GM21825 (cell line): Measurements from ENCODE around the gene CYP3A5.
"Not testable (repeated sequence)": the region's sequence is repeated elsewhere in the genome, so short reads cannot be mapped to it uniquely, and the experiment has no call there.

Experiments used
- ATAC-seq: cut with Tn5 transposase; IDR thresholded peaks from one replicate; pipeline ENCODE4 v1.9.1; 2021; ENCODE audit warnings: mild to moderate bottlenecking, moderate library complexity; ENCODE audit not compliant: unreplicated experiment

Gene CYP3A5

DNA sequence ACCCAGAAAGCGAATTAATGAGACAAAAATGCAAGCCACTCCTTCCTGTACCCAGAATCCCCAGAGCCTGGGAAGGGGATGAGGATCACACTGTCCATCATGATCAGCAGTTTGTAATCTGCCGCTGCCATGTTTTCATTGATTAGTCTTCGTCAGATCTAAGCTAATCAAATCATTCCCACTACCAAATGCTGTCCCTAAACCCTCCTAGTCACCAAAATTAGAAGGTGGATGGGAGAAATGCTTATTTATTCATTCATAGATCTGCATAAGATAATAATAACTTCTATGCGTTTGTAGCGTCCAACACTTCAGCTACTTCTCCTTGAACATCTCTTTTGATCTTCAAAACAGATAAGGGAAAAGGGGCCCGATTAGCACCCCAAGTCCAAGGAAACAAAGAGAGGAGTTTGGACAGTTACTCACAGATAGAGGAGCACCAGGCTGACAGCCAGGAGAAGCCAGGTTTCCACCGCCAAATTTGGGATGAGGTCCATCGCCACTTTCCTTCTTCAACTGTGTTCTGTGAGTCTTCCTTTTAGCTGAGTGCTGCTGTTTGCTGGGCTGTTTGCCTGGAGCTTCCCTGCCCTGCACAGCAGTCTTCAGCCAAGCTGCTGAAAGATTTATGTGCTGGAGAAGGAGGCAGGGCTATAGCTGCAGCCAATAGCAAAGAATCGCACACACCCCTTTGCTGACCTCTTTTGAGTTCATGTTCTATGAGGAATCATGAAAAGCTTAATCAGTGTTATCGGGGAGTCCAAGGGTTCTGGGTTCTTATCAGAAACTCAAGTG lies at the start of gene CYP3A5:
CYP3A5 (minus strand) TSS at position 597 of the 792 bp plus-strand sequence; CDS start at position 497, 100 bp downstream.
- ATAC-seq = no peak

DNA sequence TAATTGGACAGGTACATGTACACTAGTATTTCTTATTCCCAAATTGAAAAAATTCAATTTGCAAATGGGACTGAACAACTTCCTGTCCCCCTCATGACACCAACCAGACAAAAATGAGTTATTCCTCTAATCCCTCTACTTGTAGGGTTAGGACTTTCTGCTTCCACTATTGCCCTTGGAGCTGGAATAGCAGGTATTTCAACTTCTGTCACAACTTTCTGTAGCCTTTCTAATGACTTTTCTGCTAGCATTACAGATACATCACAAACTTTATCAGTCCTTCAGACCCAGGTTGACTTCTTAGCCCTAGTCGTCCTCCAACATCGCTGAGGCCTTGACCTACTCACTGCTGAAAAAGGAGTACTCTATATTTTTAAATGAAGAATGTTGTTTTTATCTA lies 48.8 kb upstream of the CYP3A5 start:
- ATAC-seq = no peak

DNA sequence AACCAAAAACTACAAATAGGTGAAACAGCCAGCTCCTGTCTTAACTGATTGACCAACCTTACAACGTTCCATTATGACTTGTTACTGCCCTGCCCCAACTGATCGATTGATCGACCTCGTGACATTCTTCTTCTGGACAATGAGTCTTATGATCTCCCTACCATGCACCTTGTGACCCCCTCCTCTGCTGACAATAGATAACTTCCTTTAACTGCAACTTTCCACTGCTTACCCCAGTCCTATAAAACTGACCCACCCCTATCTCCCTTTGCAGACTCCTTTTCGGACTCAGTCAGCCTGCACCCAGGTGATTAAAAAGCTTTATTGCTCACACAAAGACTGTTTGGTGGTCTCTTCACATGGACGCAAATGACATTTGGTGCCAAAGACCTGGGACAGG lies 43.4 kb upstream of the CYP3A5 start:
- ATAC-seq = not testable (repeated sequence)

DNA sequence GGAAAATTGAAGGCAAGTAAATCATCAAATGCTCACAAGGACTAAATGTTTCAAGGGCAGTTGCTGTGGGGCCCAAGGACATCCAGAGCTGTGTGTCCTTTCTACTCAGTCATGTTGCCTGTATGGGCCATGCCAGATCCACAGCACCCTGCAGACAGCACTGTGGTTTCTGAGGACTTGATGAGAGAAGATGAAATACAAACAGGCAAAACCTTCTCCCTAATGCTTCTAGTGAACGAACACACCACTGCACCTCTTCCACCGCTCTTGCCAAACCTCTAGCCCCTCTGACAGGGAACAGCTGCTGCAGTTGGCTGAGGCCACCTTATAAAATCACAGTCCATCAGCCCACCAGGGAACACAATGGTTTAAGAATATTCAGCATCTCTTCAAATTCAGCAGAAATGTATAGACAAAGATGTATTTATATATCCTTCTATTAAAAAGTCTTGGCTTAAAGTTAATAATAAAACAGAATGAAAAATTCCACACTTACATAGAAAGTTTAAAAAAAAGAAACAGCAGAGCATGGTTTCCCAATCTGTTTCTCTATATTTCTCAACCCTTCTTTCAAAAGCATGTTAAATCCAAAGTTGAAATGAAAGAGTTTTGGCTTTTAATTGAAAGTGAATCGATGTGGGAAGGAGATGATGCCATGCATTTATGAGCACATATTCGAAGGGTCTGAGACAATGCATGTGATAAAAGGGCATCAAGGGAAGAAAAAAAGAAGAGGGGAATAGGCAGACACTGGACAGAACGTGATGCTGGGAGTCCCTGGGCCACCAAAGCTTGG lies 41.2 kb upstream of the CYP3A5 start:
- no peak for ATAC-seq

DNA sequence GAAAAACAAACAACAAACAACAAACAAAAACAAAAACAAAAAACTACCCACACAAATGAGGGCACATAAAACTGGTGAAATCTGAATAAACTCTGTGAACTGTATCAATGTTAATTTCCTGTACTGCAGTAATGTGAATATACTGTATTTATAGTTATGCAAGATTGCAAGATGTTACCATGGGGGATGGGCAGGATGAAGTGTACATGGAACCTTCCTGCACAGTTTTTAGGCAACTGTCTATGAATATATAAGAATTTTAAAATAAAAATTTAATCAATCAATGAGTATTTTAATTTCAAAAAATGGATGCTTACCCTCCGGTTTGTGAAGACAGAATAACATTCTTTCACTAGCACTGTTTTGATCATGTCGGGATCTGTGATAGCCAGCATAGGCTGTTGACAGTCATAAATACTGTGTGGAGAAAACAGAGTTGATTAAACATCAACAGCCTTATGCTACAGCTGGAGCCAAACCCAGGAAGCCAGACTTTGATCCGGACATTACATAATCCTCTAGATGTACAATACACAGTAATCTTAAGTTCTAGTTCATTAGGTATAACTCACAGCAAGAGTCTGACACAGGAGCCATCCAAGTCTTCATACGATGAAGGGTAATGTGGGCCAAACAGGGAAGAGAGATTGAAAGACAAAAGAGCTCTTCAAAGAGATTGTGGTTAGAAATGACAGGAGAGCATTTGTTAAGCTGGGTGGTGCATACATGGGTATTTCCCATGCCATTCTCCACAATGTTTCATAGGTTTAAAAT lies 40.4 kb upstream of the CYP3A5 start:
- ATAC-seq = no peak

DNA sequence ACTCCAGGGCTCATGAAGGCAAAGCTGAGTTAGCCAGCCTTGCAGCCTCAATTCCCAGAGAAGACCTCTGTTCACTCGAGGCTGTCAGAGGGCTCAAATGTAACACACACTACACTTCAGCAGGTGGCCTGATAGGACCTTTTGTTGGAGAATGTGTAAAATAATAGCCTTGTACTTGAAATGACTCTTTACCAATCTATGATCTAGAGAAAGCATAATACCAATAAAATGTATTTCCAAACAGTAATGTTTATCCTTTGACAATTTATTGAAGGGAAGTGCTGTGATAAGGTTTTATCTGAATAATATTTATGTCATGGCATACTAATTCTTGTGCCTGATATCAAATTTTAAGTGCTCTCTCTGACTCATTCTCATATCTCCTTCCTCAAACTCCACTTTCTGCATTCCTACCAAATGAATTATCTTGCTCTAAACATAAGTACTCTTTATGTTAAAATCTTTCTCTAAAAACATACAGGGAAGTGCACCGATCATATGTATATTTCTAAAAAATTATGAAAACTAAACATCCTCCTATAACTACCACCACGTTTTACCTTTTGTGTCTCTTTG lies 34.3 kb upstream of the CYP3A5 start:
- no peak for ATAC-seq

- no peak for ATAC-seq
Measured at GRCh38 chr7:99709838-99710578, 30.2 kb upstream of the CYP3A5 start.

DNA sequence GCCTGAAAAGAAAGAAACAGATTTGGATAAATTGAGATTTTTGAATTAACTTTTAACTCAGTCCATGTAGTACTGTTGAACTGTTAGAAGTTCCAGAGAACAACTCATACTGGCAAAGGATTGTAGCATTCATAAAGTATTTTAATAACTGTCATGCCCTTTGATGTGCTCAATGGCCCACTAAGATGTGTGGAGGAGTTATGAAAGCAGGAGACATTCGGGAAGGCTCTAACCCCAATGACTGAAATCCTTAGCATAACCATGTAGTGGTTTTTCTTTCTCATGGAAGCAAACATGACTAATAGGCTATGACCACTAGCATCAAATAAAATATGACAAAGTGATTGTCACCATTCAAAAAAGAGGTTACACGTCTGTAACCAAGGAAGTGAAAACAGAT lies 29.5 kb upstream of the CYP3A5 start:
- ATAC-seq = no peak

DNA sequence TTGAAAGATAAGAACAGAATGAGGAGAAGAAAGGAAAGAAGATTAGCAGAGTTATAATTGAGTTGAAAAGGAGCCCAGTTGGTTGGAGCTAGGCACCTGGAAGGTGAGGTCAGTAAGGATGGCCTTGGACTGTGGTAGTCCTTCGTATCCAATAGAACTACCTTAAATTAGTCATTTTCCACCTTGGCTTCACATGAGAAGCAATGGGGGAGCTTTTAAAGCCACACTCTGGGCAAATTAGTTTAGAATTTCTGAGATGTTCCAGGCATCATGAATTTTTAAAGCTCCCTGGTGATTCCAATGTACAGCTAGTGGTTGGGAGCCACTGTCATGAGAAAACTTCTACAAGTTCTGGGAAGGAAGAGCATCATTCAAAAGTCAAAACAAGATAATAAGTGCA lies 27.3 kb upstream of the CYP3A5 start:
- no peak for ATAC-seq

DNA sequence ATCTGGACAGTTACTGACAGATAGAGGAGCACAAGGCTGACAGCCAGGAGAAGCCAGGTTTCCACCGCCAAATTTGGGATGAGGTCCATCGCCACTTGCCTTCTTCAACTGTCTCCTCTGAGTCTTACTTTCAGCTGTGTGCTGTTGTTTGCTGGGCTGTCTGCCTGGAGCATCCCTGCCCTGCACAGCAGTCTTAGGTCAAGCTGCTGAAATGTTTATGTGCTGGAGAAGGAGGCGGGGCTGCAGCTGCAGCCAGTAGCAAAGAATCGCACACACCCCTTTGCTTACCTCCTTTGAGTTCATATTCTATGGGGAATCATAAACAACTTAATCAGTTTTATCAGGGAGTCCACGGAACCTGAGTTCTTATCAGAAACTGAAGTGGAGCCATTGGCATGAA lies 20.1 kb upstream of the CYP3A5 start:
- no peak for ATAC-seq

DNA sequence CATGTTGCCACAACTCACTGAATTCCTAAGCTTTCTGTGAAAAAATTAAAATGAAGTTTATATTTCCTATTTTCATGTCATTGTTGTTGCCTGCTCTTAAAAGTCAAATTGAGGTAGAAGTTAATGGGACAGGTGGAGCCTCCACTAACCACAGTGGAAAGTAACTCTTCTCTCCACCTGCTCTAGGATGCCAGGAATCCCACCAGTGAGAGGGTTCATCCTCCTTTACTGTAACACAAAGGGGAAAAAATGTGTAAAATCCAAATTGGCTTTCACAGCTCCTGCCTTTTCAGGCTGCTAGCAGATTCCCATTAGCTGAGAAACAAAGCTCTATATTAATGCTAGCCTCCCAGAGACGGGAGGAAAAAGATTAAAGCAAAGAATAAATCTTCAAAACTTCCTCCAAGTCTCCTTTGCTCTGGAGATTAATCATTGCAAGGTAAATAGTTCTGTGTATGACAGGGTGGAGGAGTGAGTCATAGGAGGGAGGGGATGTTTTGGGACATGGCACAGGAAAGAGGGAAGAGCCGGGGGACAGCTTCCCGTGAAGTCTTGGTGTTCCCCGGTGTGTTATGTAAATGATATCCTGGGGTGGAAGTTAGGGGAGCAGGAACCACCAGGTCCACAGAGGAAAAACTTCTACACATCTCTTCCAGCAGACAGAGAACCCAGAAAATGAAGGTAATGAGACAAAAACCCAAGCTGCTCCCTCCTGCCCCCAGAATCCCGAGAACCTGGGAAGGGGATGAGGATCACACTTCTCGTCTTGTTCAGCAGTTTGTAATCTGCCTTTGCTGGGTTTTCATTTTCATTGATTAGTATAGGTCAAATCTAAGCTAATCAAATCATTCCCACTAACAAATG lies 19.3 kb upstream of the CYP3A5 start:
- ATAC-seq = not testable (repeated sequence)

DNA sequence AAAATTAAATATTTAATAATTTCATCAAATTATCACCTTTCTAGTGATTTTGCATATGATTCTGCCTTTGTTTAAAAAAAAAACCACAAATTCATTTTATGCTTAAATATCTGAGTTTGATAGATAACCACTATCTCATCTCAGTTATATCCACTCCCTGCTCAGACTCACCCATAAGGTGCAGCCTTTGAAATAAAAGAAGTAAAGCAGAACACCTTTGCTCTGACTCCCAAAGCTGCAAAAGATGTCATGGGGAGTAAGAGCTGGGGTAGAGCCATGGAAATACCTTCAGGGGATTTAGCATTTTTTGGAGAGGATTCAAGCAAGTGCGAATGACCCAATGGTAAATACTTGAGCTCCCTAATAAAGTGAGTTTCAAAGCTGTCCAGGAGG lies 15.1 kb upstream of the CYP3A5 start:
- no peak for ATAC-seq

DNA sequence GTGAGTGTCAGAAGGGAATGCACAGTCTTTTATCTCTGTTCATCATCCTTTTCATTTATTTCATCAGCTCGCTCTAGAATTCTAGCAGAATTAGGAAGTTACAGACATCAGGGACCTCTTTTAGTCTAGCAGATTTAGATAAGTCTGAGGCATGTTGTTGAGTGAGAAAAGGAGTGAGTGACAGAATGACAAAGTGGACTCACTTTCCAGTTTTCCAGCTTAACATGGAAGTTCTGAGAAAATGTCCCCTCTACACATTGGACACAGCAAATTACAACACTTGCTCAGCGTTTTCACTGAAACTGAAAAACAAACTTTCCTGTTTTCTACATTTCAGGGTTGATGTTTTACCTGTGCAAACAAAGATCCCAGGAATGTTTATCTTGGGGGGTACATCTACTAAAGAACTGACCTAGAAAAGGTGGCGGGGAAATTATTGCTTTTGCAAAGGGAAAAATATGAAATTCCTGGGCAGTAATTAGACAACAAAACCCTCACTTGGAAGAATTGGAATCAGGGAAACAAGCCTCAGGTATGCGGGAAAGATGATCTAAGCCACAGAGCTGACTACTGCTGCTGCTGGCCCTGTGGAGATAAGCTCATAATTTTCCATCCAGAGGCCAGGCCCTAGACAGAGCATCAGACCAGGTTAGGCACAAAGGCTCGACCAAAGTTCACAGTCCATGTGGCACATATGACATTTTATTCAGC lies 14.6 kb upstream of the CYP3A5 start:
- ATAC-seq = no peak

DNA sequence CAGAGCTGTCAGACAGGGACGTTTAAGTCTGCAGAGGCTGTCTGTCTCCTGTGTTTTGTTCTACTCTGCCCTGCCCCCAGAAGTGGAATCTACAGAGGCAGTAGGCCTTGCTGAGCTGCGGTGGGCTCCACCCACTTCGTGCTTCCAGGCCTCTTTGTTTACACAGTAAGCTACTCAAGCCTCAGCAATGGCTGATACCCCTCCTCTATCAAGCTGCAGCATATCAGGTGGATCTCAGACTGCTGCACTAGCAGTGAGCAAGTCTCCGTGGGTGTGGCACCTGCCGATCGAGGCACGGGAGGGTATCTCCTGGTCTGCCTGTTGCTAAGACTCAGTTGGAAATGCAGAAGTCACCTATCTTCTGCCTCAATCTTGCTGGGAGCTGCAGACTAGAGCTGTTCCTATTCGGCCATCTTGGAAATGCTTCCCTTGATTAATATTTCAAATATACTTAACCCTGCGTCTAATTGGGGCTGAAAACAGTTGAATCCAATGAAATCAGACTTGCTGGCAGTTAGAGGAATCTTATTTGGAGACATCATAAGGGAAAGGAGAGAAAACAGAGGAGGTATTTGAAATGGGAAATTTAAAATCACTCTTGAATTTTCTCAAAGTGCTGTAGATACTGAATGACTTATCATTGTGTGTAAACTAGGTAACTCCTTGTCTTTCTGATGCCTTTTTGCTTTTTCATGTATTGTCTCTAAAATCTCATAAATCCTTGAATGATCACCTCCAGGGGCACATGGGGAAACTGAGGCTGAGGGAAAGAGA lies 13.8 kb upstream of the CYP3A5 start:
- ATAC-seq = no peak

DNA sequence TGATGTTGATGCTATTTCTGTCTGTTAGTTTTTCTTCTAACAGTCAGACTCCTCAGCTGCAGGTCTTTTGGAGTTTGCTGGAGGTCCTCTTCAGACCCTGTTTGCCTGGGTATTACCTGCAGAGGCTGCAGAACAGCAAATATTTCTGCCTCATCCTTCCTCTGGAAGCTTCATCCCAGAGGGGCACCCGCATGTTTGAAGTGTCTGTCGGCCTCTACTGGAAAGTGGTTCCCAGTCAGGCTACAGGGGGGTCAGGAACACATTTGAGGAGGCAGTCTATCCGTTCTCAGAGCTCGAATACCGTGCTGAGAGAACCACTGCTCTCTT lies 13.3 kb upstream of the CYP3A5 start:
- no peak for ATAC-seq

GRCh38 chr7:99692563-99692962 lies 12.8 kb upstream of the CYP3A5 start:
- not testable (repeated sequence) for ATAC-seq

DNA sequence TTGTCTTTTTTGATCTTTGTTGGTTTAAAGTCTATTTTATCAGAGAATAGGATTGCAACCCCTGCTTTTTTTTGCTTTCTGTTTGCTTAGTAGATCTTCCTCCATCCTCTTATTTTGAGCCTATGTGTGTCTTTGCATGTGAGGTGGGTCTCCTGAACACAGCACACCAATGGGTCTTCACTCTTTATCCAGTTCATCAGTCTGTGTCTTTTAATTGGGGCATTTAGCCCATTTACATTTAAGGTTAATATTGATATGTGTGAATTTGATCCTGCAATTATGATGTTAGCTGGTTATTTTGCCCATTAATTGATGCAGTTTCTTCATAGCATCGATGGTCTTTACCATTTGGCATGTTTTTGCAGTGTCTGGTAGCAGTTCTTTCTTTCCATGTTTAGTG lies 11.9 kb upstream of the CYP3A5 start:
- ATAC-seq = not testable (repeated sequence)

GRCh38 chr7:99690918-99691317 lies 11.1 kb upstream of the CYP3A5 start:
- ATAC-seq = not testable (repeated sequence)
